B cell (primary cell): ENCODE data around the gene AFF1. TPM values are rescaled to one million over a fixed set of nuclear protein-coding genes. Genes with fewer than 3 reads are reported as not detected.

Experiments used
- ATAC-seq: fragments of 200-7000 bp; cut with Tn5 transposase; one replicate; pipeline ENCODE4 v1.10.0; 2021; ENCODE audit warnings: low read depth, mild to moderate bottlenecking, moderate number of reproducible peaks, moderate library complexity
- CTCF ChIA-PET: fragments of 350-600 bp; sonication (Branson Sonifier 250); formaldehyde crosslinking; loops from one replicate; lab custom pipeline; 2021; ENCODE audit warnings: antibody characterized with exemption, inconsistent platforms; lab: Charles Lee
- POLR2A ChIA-PET: fragments of 350-600 bp; sonication (Branson Sonifier 250); formaldehyde crosslinking; loops from one replicate; lab custom pipeline; 2021; ENCODE audit warnings: antibody characterized with exemption; lab: Charles Lee
- DNase-seq: peaks from one replicate; pipeline ENCODE4 v3.0.0; 2013
- H2AFZ ChIP-seq: 2 replicates; pipeline ENCODE4 v1.6.1; 2012; ENCODE audit warnings: mild to moderate bottlenecking, low read depth, low read length; ENCODE audit not compliant: insufficient read depth, poor library complexity, severe bottlenecking
- H3K27ac ChIP-seq, 2 donors: 1 replicate in 1 of 2; 2 replicates in 1 of 2; pipeline ENCODE4 v1.5.1; 2012 to 2013; ENCODE audit warnings: low read length in 2 of 2, mild to moderate bottlenecking in 2 of 2, moderate library complexity in 1 of 2
- H3K27me3 ChIP-seq, 4 experiments: fragments of 200-600 bp in 1 of 4; sonication (generic) in 1 of 4; replicated peaks in 1 of 4; 1 replicate in 2 of 4; 2 replicates in 2 of 4; pipeline versions ENCODE4 v1.6.1 to v1.7.0; 2013 to 2016; ENCODE audit warnings: low read length in 3 of 4, mild to moderate bottlenecking in 2 of 4, mixed read lengths in 1 of 4, moderate library complexity in 1 of 4; ENCODE audit not compliant: insufficient read depth in 4 of 4, control insufficient read depth in 3 of 4; ENCODE audit errors: control extremely low read depth in 1 of 4
- H3K36me3 ChIP-seq, 2 experiments: replicated peaks in 1 of 2; 1 replicate in 1 of 2; 2 replicates in 1 of 2; pipeline versions ENCODE4 v1.6.1 to v1.7.1; 2013; ENCODE audit warnings: low read length in 1 of 2; ENCODE audit not compliant: insufficient read depth in 2 of 2, control insufficient read depth in 1 of 2; ENCODE audit errors: control extremely low read depth in 1 of 2, extremely low read depth in 1 of 2
- H3K4me1 ChIP-seq, 2 donors: fragments of 200-600 bp in 1 of 2; sonication (generic) in 1 of 2; 1 replicate in 1 of 2; 2 replicates in 1 of 2; pipeline versions ENCODE4 v1.5.1 to v1.6.1; 2013 to 2017; ENCODE audit warnings: low read length in 2 of 2; ENCODE audit not compliant: control insufficient read depth in 2 of 2, insufficient read depth in 2 of 2
- H3K4me2 ChIP-seq: replicated peaks from 2 replicates; pipeline ENCODE3; 2012; ENCODE audit warnings: mild to moderate bottlenecking, low read depth, low read length; ENCODE audit not compliant: poor library complexity, severe bottlenecking
- H3K4me3 ChIP-seq, 5 experiments: fragments of 200-600 bp in 1 of 5; sonication (generic) in 1 of 5; 1 replicate in 3 of 5; 2 replicates in 2 of 5; pipeline versions ENCODE4 v1.5.1 to v1.7.0; 2011 to 2016; ENCODE audit warnings: low read length in 4 of 5, mild to moderate bottlenecking in 4 of 5, low read depth in 2 of 5, control low read depth in 1 of 5, moderate library complexity in 1 of 5; ENCODE audit not compliant: insufficient read depth in 1 of 5; ENCODE audit errors: control extremely low read depth in 1 of 5, extremely low read depth in 1 of 5
- H3K79me2 ChIP-seq: fragments of 200-600 bp; sonication (generic); one replicate; pipeline ENCODE4 v1.6.0; 2016; ENCODE audit warnings: low read length; ENCODE audit not compliant: control insufficient read depth, insufficient read depth
- H3K9ac ChIP-seq: fragments of 200-600 bp; sonication (generic); 2 replicates; pipeline ENCODE4 v1.6.1; 2017; ENCODE audit warnings: mild to moderate bottlenecking, low read length, moderate library complexity
- H3K9me3 ChIP-seq, 3 donors: one replicate each; pipeline versions ENCODE4 v1.6.1 to v1.7.1; 2013; ENCODE audit warnings: low read length in 2 of 3; ENCODE audit not compliant: control insufficient read depth in 2 of 3, insufficient read depth in 1 of 3; ENCODE audit errors: control extremely low read depth in 1 of 3
- H4K20me1 ChIP-seq: 2 replicates; pipeline ENCODE4 v1.6.0; 2012; ENCODE audit warnings: mild to moderate bottlenecking, low read length; ENCODE audit not compliant: insufficient read depth, control insufficient read depth, poor library complexity, severe bottlenecking
- H3K27ac Mint-ChIP-seq: one replicate; pipeline ENCODE4 v1.8.0; 2021; ENCODE audit warnings: mixed read lengths
- H3K27me3 Mint-ChIP-seq: one replicate; pipeline ENCODE4 v1.8.0; 2021; ENCODE audit warnings: mixed read lengths
- H3K4me1 Mint-ChIP-seq: one replicate; pipeline ENCODE4 v1.8.0; 2021; ENCODE audit warnings: mixed read lengths
- H3K4me3 Mint-ChIP-seq: one replicate; pipeline ENCODE4 v1.8.0; 2021; ENCODE audit warnings: mixed read lengths
- H3K9me3 Mint-ChIP-seq: one replicate; pipeline ENCODE4 v1.8.0; 2022; ENCODE audit warnings: mixed read lengths; ENCODE audit not compliant: insufficient read depth
- CTCF ChIP-seq: fragments of 200-600 bp; IDR thresholded peaks from one replicate; pipeline ENCODE4 v1.8.0; 2022; ENCODE audit warnings: antibody characterized with exemption, mild to moderate bottlenecking
- EZH2 ChIP-seq: IDR thresholded peaks from 2 replicates; pipeline ENCODE4 v1.6.1; 2012; ENCODE audit warnings: borderline replicate concordance, low read depth, mild to moderate bottlenecking, moderate library complexity, low read length; ENCODE audit not compliant: insufficient read depth, poor library complexity, severe bottlenecking
- WGBS: methylation state at CpG from one replicate; pipeline ENCODE4 v1.1.5; 2013; ENCODE audit warnings: missing lambda C conversion rate; ENCODE audit not compliant: insufficient coverage; 5-methylcytosine and 5-hydroxymethylcytosine counted together
- intact Hi-C: fragments of 100-400 bp; cut with micrococcal nuclease; formaldehyde crosslinking; loops from one replicate; pipeline ENCODE4 v1.10.0; 2022
- polyA plus RNA-seq: library from polyadenylated mRNA; depleted of rRNA; stranded (reverse); fragments of >200 nt; gene quantifications from 2 replicates; pipeline ENCODE4 v1.2.3, GENCODE V29; 2012
- total RNA-seq, 2 donors: library from RNA; stranded (reverse); fragments of 120-200 nt in 1 of 2; gene quantifications; 1 replicate in 1 of 2; 2 replicates in 1 of 2; pipeline versions ENCODE4 v1.2.3 to v1.2.4, GENCODE V29; 2013 to 2022

Gene AFF1
- total and polyA plus RNA-seq, 2 donors (not counting 1 experiment from before 2014, with no cell fraction given), result 15.3 to 135 TPM

- Histone ChIP-seq H3K4me2 (no peak overlapping the region), H2AFZ (no peak overlapping the region), H4K20me1 (no peaks in the 10 kb centered on the region), H3K36me3 (no peaks in the 10 kb centered on the region), H3K27ac (no peak overlapping the region), H3K9ac (no peak overlapping the region), H3K4me1 (peaks cover 10 to 13% of the 10 kb centered on the region in 2 donors), H3K4me3 (no peak overlapping the region), H3K79me2 (no peaks in the 10 kb centered on the region), H3K27me3 (peaks cover 0 to 24% (median 9%) of the 10 kb centered on the region in 4 experiments), H3K9me3 (no peaks in the 10 kb centered on the region)
- no peak for TF ChIP-seq CTCF
- no peak for TF ChIP-seq EZH2
- peaks cover 17% of the 10 kb centered on the region for H3K27me3 Mint-ChIP-seq
- ChIA-PET CTCF (interaction anchor here (1.4 to 1.5 kb wide), 3 partner anchors 395 to 1810 kb away, joined by 3 to 23 read pairs (median 19); no protein-coding TSS in a partner anchor), POLR2A (no interaction called here)
- ATAC-seq (no peak), DNase-seq (no peak)
- intact Hi-C loops, result no loop called here
- no peak overlapping the region for H3K4me3 Mint-ChIP-seq
- H3K4me1 Mint-ChIP-seq, result peaks cover 9% of the 10 kb centered on the region
- H3K9me3 Mint-ChIP-seq, result no peaks in the 10 kb centered on the region
- H3K27ac Mint-ChIP-seq, result no peak overlapping the region
These were observed 40.4 kb upstream of the AFF1 start for GRCh38 chr4:86894455-86894854.

DNA sequence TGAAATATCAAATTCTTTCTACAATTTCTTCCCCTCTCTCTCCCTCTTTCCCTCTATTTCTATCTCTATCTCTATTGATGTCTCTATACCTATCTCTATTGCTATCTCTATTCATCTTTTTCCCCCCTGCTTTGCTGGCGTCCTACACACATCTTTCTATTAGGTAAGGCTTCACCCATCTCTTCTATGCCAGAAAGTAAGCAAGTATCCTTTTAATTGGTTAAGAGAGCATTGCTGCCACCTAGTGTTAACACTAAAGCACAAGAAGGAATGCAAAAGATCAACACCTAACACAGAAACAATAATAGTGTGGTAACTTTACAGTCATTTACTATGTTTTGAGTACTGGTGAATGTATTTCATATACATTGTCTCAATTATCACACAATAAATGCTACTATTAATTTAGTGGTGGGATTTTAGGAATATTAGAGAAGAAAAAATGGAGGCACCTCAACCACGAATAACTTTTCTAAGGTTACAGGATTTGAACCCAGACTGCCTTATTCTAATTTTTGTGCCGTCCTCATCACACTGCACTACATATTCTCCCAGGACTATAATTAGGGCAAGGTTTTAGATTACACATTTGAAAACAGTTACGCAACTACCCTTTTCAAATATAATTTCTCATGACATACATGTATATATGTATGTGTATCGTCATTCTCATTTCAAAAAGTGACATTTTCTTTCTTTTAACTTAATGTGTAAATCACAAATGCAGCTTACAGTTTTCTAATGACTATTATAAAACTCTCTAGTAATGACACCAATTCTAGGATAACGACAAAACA, 38.9 kb upstream of the AFF1 start:
- ChIA-PET CTCF (interaction anchor here (0.6 to 1.5 kb wide), 4 partner anchors 126 to 1811 kb away, joined by 3 to 23 read pairs (median 12); no protein-coding TSS in a partner anchor), POLR2A (no interaction called here)
- ATAC-seq (peak; percentile 60), DNase-seq (peak; percentile 59)
- Mint-ChIP-seq H3K4me3 (no peak overlapping the region), H3K27ac (no peak overlapping the region), H3K9me3 (no peaks in the 10 kb centered on the region), H3K4me1 (peaks cover 9% of the 10 kb centered on the region), H3K27me3 (peaks cover 17% of the 10 kb centered on the region)
- H3K4me2 ChIP-seq, result no peak overlapping the region
- no peaks in the 10 kb centered on the region for H4K20me1 ChIP-seq
- H3K9ac ChIP-seq, result no peak overlapping the region
- H3K4me3 ChIP-seq, result no peak overlapping the region
- 100% methylated on average over 1 of the region's 6 CpGs for WGBS
- peaks cover 10 to 13% of the 10 kb centered on the region in 2 donors for H3K4me1 ChIP-seq
- H2AFZ ChIP-seq, result no peak overlapping the region
- intact Hi-C loops, result loop anchor here (1.0 to 5.0 kb wide), 2 partner anchors 398 to 1814 kb away; no protein-coding TSS in a partner anchor
- peak; percentile 91 for TF ChIP-seq CTCF
- TF ChIP-seq EZH2, result no peak
- H3K9me3 ChIP-seq, result no peaks in the 10 kb centered on the region
- no peaks in the 10 kb centered on the region for H3K36me3 ChIP-seq
- no peak overlapping the region for H3K27ac ChIP-seq
- no peaks in the 10 kb centered on the region for H3K79me2 ChIP-seq
- peaks cover 0 to 20% (median 7%) of the 10 kb centered on the region in 4 experiments for H3K27me3 ChIP-seq
